Lower leg skin (tissue), 3 donors: Measurements from ENCODE around the gene GPR61.

ENCODE experiments used
- CTCF ChIP-seq, 3 donors: fragments of 450-650 bp; IDR thresholded peaks; one replicate each; pipeline ENCODE4 v1.5.1; 2016; ENCODE audit warnings: antibody characterized with exemption in 3 of 3, mild to moderate bottlenecking in 3 of 3, moderate library complexity in 2 of 3
- POLR2A ChIP-seq, 2 donors: fragments of 450-650 bp; IDR thresholded peaks; one replicate each; pipeline ENCODE4 v1.6.1; 2016 to 2017; ENCODE audit warnings: antibody characterized with exemption in 2 of 2, mild to moderate bottlenecking in 1 of 2, moderate library complexity in 1 of 2

GRCh38 chr1:109532365-109533136, 7.1 kb upstream of the GPR61 start:
- TF ChIP-seq CTCF (IDR thresholded peaks at IDR 0.05) = peak in 1 of 3 donors; percentile 94
- TF ChIP-seq POLR2A (IDR thresholded peaks at IDR 0.05) = no peak
